ENCODE data around the gene BEND6. TPM values are rescaled to one million over a fixed set of nuclear protein-coding genes. Genes with fewer than 3 reads are reported as not detected.

BEND6 gene
- total RNA-seq, 1 experiment from 2014 or later = not detected

DNA sequence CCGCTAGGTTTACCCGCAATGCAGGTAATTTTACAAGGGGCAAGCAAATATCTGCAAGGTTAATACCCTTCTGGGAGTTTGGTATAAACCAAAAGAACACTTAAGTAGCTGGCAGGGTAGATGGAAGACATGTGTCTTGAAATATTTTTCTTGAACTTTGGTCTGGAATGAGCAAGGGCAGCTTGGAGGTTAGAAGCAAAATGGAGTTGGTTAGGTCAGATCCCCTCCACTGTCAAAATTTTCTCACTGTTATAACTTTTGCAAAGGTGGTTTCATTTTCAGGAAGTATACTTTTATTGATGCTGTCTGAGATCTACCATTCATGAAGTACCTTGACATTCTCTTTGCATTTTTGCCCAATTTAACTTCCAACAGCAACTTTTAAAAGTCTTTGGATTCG, 78.3 kb downstream of the BEND6 start:
- no peaks in the 10 kb centered on the region for H3K9me3 ChIP-seq
- Mint-ChIP-seq H3K4me3 (ENCODE audit: unreplicated experiment) (no peak overlapping the region), H3K9me3 (ENCODE audit: unreplicated experiment) (no peaks in the 10 kb centered on the region), H3K36me3 (ENCODE audit: insufficient read depth, unreplicated experiment) (no peaks in the 10 kb centered on the region), H3K27me3 (ENCODE audit: insufficient read depth, unreplicated experiment) (peaks cover 8% of the 10 kb centered on the region), H3K27ac (ENCODE audit: unreplicated experiment) (no peak overlapping the region), H3K4me1 (ENCODE audit: low read depth, unreplicated experiment) (peaks cover 11% of the 10 kb centered on the region)
- DNase-seq = no peak
- POLR2A ChIA-PET = no interaction called here
- H3K4me3 ChIP-seq (ENCODE audit: low read depth, low read length) = no peak overlapping the region
- H3K27me3 ChIP-seq (replicated peaks; ENCODE audit: control insufficient read depth, insufficient read depth, low read length) = no peaks in the 10 kb centered on the region
- TF ChIP-seq, protein P1, sequence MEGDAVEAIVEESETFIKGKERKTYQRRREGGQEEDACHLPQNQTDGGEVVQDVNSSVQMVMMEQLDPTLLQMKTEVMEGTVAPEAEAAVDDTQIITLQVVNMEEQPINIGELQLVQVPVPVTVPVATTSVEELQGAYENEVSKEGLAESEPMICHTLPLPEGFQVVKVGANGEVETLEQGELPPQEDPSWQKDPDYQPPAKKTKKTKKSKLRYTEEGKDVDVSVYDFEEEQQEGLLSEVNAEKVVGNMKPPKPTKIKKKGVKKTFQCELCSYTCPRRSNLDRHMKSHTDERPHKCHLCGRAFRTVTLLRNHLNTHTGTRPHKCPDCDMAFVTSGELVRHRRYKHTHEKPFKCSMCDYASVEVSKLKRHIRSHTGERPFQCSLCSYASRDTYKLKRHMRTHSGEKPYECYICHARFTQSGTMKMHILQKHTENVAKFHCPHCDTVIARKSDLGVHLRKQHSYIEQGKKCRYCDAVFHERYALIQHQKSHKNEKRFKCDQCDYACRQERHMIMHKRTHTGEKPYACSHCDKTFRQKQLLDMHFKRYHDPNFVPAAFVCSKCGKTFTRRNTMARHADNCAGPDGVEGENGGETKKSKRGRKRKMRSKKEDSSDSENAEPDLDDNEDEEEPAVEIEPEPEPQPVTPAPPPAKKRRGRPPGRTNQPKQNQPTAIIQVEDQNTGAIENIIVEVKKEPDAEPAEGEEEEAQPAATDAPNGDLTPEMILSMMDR (IDR thresholded peaks at IDR 0.05; ENCODE audit: insufficient read depth in 1 of 2, low read depth in 1 of 2, low read length in 1 of 2, severe bottlenecking in 1 of 2, unreplicated experiment in 1 of 2) = no peak
- no peaks in the 10 kb centered on the region for H3K36me3 ChIP-seq (ENCODE audit: control insufficient read depth, insufficient read depth, low read length)
- BruUV-seq (replicated peaks) = no TSS peak
- CTCF ChIA-PET = no interaction called here
- intact Hi-C loops (cut with micrococcal nuclease; ENCODE audit: unreplicated experiment) = no loop called here
- H3K4me1 ChIP-seq = peaks cover 4% of the 10 kb centered on the region; the same call in 1 of the 2 replicates

DNA sequence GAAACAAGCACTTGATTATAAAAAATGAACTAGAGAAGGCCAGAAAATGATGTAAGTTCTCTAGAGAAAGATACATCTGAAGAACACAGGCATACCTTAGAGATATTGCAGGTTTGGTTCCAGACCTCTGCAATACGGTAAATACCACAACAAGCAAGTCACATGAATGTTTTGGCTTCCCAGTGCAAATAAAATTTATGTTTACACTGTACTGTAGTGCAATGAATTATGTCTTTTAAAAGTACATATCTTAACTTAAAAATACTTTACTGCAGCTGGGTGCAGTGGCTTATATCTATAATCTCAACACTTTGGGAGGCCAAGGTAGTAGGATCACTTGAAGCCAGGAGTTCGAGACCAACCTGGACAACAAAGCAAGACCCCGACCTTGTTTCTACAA, 80.6 kb downstream of the BEND6 start:
- Mint-ChIP-seq H3K9me3 (ENCODE audit: unreplicated experiment) (no peaks in the 10 kb centered on the region), H3K36me3 (ENCODE audit: insufficient read depth, unreplicated experiment) (no peaks in the 10 kb centered on the region), H3K4me1 (ENCODE audit: low read depth, unreplicated experiment) (no peaks in the 10 kb centered on the region), H3K4me3 (ENCODE audit: unreplicated experiment) (no peak overlapping the region), H3K27me3 (ENCODE audit: insufficient read depth, unreplicated experiment) (peaks cover 8% of the 10 kb centered on the region), H3K27ac (ENCODE audit: unreplicated experiment) (no peak overlapping the region)
- H3K4me3 ChIP-seq (ENCODE audit: low read depth, low read length) = no peak overlapping the region
- no peaks in the 10 kb centered on the region for H3K27me3 ChIP-seq (replicated peaks; ENCODE audit: control insufficient read depth, insufficient read depth, low read length)
- H3K4me1 ChIP-seq = no peaks in the 10 kb centered on the region
- no TSS peak for BruUV-seq (replicated peaks)
- ChIA-PET CTCF (no interaction called here), POLR2A (no interaction called here)
- TF ChIP-seq, protein P1 (IDR thresholded peaks at IDR 0.05; ENCODE audit: insufficient read depth in 1 of 2, low read depth in 1 of 2, low read length in 1 of 2, severe bottlenecking in 1 of 2, unreplicated experiment in 1 of 2) = no peak
- no peaks in the 10 kb centered on the region for H3K36me3 ChIP-seq (ENCODE audit: control insufficient read depth, insufficient read depth, low read length)
- H3K9me3 ChIP-seq = no peaks in the 10 kb centered on the region
- no peak for DNase-seq
- intact Hi-C loops (cut with micrococcal nuclease; ENCODE audit: unreplicated experiment) = no loop called here

DNA sequence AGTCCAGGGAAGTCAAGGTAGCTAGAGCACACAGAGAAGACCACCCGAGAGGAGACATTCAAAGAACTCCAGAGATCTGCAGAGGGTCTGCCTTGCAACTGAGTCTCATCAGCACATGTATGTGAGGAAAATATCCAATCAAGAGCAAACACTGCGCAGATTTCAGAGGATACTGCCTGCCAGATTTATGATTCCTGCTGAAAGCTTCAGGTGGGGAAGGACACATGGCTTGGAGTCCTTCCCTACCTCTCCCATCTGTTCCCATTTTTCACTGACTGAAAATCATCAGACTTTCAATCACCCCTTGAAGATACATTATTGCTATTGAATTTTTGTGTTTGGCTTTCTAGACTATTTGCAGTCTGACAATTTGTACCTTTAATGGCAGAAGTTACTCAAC, 84.0 kb downstream of the BEND6 start:
- BruUV-seq (replicated peaks) = no TSS peak
- POLR2A ChIA-PET = no interaction called here
- CTCF ChIA-PET = no interaction called here
- Mint-ChIP-seq H3K36me3 (ENCODE audit: insufficient read depth, unreplicated experiment) (no peaks in the 10 kb centered on the region), H3K4me1 (ENCODE audit: low read depth, unreplicated experiment) (no peaks in the 10 kb centered on the region), H3K4me3 (ENCODE audit: unreplicated experiment) (no peak overlapping the region), H3K27ac (ENCODE audit: unreplicated experiment) (no peak overlapping the region), H3K27me3 (ENCODE audit: insufficient read depth, unreplicated experiment) (peaks cover 14% of the 10 kb centered on the region), H3K9me3 (ENCODE audit: unreplicated experiment) (no peaks in the 10 kb centered on the region)
- Histone ChIP-seq H3K27me3 (replicated peaks; ENCODE audit: control insufficient read depth, insufficient read depth, low read length) (no peaks in the 10 kb centered on the region), H3K4me1 (no peaks in the 10 kb centered on the region), H3K36me3 (ENCODE audit: control insufficient read depth, insufficient read depth, low read length) (no peaks in the 10 kb centered on the region), H3K9me3 (no peaks in the 10 kb centered on the region), H3K4me3 (ENCODE audit: low read depth, low read length) (no peak overlapping the region)
- intact Hi-C loops (cut with micrococcal nuclease; ENCODE audit: unreplicated experiment) = no loop called here
- TF ChIP-seq, protein P1 (IDR thresholded peaks at IDR 0.05; ENCODE audit: insufficient read depth in 1 of 2, low read depth in 1 of 2, low read length in 1 of 2, severe bottlenecking in 1 of 2, unreplicated experiment in 1 of 2) = no peak
- DNase-seq = no peak

Measured in Caco-2 (cell line).